Measurements from ENCODE around the gene ELAVL3. TPM values are rescaled to one million over a fixed set of nuclear protein-coding genes. Genes with fewer than 3 reads are reported as not detected.
"Not testable (repeated sequence)": the region's sequence is repeated elsewhere in the genome, so short reads cannot be mapped to it uniquely, and the experiment has no call there.

The ELAVL3 gene
- polyA plus RNA-seq, 10 donors: 0.07 to 0.34 (median 0.22) TPM; not detected in 6

DNA sequence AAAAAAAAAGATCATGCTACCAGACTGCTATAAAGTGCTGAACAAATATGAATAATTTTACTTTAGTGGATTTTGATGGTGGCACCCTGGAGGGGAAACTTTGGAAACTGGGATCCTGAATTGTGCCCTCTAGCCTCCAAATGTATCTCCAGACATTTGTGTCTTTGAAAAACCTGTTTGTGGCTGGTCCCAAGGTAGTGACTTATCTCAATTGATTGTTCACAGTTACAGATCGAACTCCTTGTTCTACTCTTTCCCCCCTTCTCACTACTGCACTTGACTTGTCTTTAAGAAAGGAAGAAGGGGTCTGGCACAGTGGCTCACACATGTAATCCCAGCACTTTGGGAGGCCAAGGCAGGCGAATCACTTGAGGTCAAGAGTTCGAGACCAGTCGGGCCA is 72.3 kb downstream of the ELAVL3 start:
- no peak for DNase-seq

DNA sequence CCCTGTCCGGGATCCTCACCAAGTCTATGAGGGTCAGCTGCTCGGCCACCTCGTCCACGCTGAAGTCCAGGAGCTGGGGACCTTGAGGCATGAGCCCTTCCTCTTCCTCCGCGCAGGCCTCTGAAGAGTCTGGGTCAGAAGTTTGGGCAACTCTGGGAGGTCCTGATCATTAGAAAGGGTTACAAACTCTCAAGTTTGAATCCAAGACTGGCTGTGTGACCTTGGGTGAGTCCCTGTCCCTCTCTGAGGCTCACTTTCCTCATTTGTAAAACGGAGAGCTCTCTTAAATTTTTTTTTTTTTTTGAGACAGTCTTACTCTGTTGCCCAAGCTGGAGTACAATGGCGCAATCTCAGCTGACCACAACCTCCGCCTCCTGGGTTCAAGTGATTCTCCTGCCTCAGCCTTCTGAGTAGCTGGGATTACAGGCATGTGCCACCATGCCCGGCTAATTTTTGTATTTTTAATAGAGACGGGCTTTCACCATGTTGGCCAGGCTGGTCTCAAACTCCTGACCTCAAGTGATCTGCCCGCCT is 74.1 kb downstream of the ELAVL3 start:
- DNase-seq: not testable (repeated sequence)

DNA sequence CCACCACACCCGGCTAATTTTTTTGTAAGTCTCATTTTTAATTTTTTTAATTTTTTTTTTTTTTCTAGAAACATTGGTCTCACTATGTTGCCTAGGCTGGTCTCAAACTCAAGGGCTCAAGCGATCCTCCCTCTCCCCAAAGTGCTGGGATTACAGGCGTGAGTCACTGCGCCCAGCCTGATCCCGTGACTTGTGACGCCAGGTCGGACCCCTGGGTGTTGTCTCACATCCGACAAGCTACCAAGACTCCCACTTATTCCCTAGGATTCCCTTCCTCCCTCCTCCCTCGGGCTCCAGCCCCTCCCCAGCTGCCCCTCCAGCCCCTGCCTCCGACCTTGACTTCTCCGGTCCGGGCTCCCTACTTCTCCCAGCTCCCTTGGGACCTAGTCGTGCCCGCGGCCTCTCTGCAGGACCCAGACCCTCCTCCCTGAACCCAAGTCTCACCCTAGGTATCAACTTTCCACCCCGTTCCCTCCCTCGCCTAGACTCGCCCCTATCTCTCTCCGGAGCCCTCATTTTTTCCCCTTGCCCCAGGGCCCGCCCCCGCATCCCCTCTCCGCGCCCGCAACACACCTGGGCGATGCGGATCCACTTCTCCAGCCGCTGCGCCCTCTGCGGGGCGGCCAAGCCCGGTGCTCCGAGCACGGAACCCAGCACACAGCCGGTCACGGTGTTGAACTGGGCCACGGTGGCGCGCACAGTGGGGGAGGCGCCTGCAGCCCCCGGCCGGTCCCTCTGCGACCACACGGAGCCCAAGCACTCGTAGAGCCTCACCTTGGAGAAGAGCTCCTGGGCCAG is 74.8 kb downstream of the ELAVL3 start:
- peak in 1 of 3 donors; percentile 24 for DNase-seq

DNA sequence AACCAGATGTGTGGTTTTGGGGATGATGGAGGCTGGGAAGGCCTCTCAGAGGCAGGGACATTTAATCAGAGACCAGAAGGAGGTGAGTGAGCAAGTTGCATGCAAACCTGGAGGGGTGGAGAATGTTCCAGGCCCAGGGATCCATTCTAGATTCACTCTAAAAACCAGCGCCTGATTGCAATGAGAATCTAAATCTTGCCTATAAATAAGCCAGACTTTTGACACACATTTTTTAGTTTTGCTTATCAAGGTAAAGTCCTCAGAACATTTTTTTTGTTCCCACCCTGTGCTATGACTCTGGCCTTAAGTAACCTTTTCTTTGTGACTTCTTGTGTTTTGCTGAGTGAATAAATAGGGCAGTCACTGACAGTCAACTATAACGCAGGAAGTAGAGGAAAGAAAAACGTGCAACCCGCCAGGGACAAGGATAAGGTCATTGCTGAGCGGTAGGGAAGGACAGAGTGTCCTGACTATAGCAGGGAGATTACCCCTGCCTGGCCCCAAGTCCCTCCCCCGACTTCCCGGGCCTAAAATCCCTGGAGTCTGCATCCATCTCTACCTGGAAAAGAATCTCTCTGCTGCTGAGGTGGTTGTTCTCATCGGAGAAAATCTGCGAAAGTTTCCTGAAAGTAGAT is 76.1 kb downstream of the ELAVL3 start:
- no peak for DNase-seq

DNA sequence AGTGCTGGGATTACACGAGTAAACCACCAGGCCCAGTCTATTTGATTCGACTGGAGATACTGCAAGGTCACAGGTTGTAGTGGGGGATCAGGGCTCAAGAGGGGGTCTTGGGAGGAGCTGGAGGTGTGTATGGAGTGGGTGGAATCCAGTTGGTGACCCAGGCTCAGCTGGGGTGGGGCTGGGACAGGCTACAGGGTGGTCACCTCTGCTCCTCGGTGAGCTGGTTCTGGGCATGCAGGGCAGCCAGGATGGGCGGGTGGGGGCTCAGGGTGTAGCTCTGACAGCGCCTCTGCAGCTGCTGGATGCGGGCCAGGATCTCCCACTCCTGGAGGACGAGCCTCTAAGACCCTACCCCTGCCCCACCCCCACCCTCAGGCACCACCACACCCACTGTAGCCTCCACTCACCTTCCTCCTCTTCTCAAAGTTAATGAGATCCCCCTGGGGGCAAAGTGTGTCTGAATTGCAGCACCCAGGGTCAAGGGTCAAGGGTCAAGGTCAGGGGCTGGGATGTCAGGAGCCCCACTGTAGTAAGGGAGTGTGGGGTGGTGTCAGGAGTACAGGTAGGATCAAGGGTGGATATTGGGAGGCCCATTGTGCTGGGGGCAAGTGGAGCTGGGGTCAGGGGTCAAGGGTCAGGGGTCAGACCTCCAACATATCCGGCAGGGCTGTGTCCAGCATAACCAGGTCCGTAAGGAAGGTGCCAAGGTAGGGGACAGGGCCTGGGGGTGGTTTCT is 78.9 kb downstream of the ELAVL3 start:
- no peak for DNase-seq

Other genes with a start within 250 kb of the ELAVL3 start
- gene ANGPTL8, start 241.4 kb downstream of the ELAVL3 start, polyA plus RNA-seq (ENCODE audit: insufficient read length in 10 of 10): under 1 TPM in 8 of 10 donors, not detected in 2; 0.36 to 0.96 (median 0.53) TPM
- gene DOCK6, start 218.5 kb downstream of the ELAVL3 start, polyA plus RNA-seq (ENCODE audit: insufficient read length in 10 of 10): 10 to 100 TPM; 26.3 to 67.9 (median 36.2) TPM
- gene TSPAN16, start 184.9 kb downstream of the ELAVL3 start, polyA plus RNA-seq (ENCODE audit: insufficient read length in 10 of 10): under 1 TPM in 1 of 10 donors, not detected in 9; 0.22 TPM
- 10 to 100 TPM in 2 of 10 donors, 1 to 10 TPM in 8; 5.2 to 12.5 (median 6.2) TPM for gene RAB3D, start 141.4 kb downstream of the ELAVL3 start, polyA plus RNA-seq (ENCODE audit: insufficient read length in 10 of 10)
- 10 to 100 TPM; 35.7 to 44.1 (median 39.9) TPM for gene TMEM205, start 134.8 kb downstream of the ELAVL3 start, polyA plus RNA-seq (ENCODE audit: insufficient read length in 10 of 10)
- gene CCDC159, start 134.5 kb downstream of the ELAVL3 start, polyA plus RNA-seq (ENCODE audit: insufficient read length in 10 of 10): 10 to 100 TPM in 4 of 10 donors, 1 to 10 TPM in 6; 4.9 to 13.4 (median 9.0) TPM
- 10 to 100 TPM in 9 of 10 donors, 1 to 10 TPM in 1; 9.4 to 15.6 (median 12.6) TPM for gene PLPPR2, start 125.6 kb downstream of the ELAVL3 start, polyA plus RNA-seq (ENCODE audit: insufficient read length in 10 of 10)
- 1 to 10 TPM in 7 of 10 donors, under 1 TPM in 3; 0.85 to 2.1 (median 1.4) TPM for gene SWSAP1, start 106.4 kb downstream of the ELAVL3 start, polyA plus RNA-seq (ENCODE audit: insufficient read length in 10 of 10)
- gene EPOR, start 96.7 kb downstream of the ELAVL3 start, polyA plus RNA-seq (ENCODE audit: insufficient read length in 10 of 10): 1 to 10 TPM; 2.6 to 3.9 (median 3.1) TPM
- gene RGL3, start 61.7 kb downstream of the ELAVL3 start, polyA plus RNA-seq (ENCODE audit: insufficient read length in 10 of 10): 1 to 10 TPM in 1 of 10 donors, under 1 TPM in 9; 0.32 to 1.7 (median 0.62) TPM
- gene ODAD3, start 45.9 kb downstream of the ELAVL3 start, polyA plus RNA-seq (ENCODE audit: insufficient read length in 10 of 10): under 1 TPM in 9 of 10 donors, not detected in 1; 0.16 to 0.46 (median 0.26) TPM
- gene PRKCSH, start 45.4 kb downstream of the ELAVL3 start, polyA plus RNA-seq (ENCODE audit: insufficient read length in 10 of 10): 100 to 1,000 TPM; 136 to 229 (median 180) TPM
- gene ZNF653, start 24.8 kb upstream of the ELAVL3 start, polyA plus RNA-seq (ENCODE audit: insufficient read length in 10 of 10): 1 to 10 TPM; 3.6 to 7.0 (median 5.9) TPM
- 10 to 100 TPM; 29.7 to 48.4 (median 39.1) TPM for gene ECSIT, start 48.1 kb upstream of the ELAVL3 start, polyA plus RNA-seq (ENCODE audit: insufficient read length in 10 of 10)
- 100 to 1,000 TPM in 6 of 10 donors, 10 to 100 TPM in 4; 63.4 to 203 (median 124) TPM for gene CNN1, start 57.8 kb upstream of the ELAVL3 start, polyA plus RNA-seq (ENCODE audit: insufficient read length in 10 of 10)
- 10 to 100 TPM; 26.8 to 42.6 (median 31.7) TPM for gene ELOF1, start 78.2 kb upstream of the ELAVL3 start, polyA plus RNA-seq (ENCODE audit: insufficient read length in 10 of 10)
- gene ACP5, start 96.6 kb upstream of the ELAVL3 start, polyA plus RNA-seq (ENCODE audit: insufficient read length in 10 of 10): 1 to 10 TPM; 1.0 to 4.6 (median 2.4) TPM
- gene ZNF627, start 116.4 kb upstream of the ELAVL3 start, polyA plus RNA-seq (ENCODE audit: insufficient read length in 10 of 10): 10 to 100 TPM; 12.2 to 17.6 (median 14.3) TPM

Measured in muscle of back (tissue), 11 donors.